Ovary (tissue), 9 donors: Measurements from ENCODE around the gene ABCA9. TPM values are rescaled to one million over a fixed set of nuclear protein-coding genes. Genes with fewer than 3 reads are reported as not detected.

ENCODE experiments used
- DNase-seq, 5 donors: peaks; one replicate each; pipeline ENCODE4 v3.0.0-alpha.2; 2019 to 2020
- H3K27ac ChIP-seq, 2 donors: fragments of 200-600 bp; one replicate each; pipeline versions ENCODE4 v1.5.1 to v1.8.0; 2019 to 2022
- H3K27me3 ChIP-seq: fragments of 200-600 bp; one replicate; pipeline ENCODE4 v1.8.0; 2022
- H3K36me3 ChIP-seq: fragments of 200-600 bp; sonication (generic); one replicate; pipeline ENCODE4 v1.5.1; 2019
- H3K4me1 ChIP-seq: one replicate; pipeline ENCODE4 v1.8.1; 2013; ENCODE audit warnings: mild to moderate bottlenecking, moderate library complexity; ENCODE audit not compliant: insufficient read depth
- H3K4me3 ChIP-seq: fragments of 200-600 bp; sonication (generic); one replicate; pipeline ENCODE4 v1.5.1; 2017
- H3K9me3 ChIP-seq, 2 donors: fragments of 200-600 bp in 1 of 2; sonication (generic) in 1 of 2; one replicate each; pipeline versions ENCODE4 v1.5.1 to v1.8.1; 2013 to 2019; ENCODE audit warnings: mild to moderate bottlenecking in 1 of 2, moderate library complexity in 1 of 2
- EP300 ChIP-seq: sonication (generic); formaldehyde crosslinking; IDR thresholded peaks from one replicate; pipeline ENCODE4 v1.6.1; 2017; ENCODE audit warnings: antibody characterized with exemption
- POLR2A ChIP-seq: fragments of 450-650 bp; IDR thresholded peaks from one replicate; pipeline ENCODE4 v1.6.1; 2017; ENCODE audit warnings: antibody characterized with exemption, mild to moderate bottlenecking, moderate library complexity
- WGBS, 3 donors: extraction: QIAGEN DNeasy Blood & Tissue Kit in 1 of 3; methylation state at CpG; one replicate each; pipeline versions ENCODE4 v1.1.5 to v1.1.7; 2013 to 2017; 5-methylcytosine and 5-hydroxymethylcytosine counted together
- intact Hi-C, 4 donors: fragments of 100-400 bp; cut with DNase I; formaldehyde crosslinking; loops; one replicate each; pipeline versions ENCODE4 v1.11.0 to v1.15.1; 2022 to 2023
- polyA plus RNA-seq, 2 donors: library from polyadenylated mRNA; stranded (reverse); fragments of 200-250 nt in 1 of 2; fragments of 350-450 nt in 1 of 2; fragmentation: Illumina TruSeq in 1 of 2; extraction: RNeasy Lipid Tissue Mini Kit (QIAGEN cat#74804) in 1 of 2; gene quantifications; one replicate each; pipeline ENCODE4 v1.2.3, GENCODE V29; 2013 to 2014
- total RNA-seq, 7 donors: library from RNA; depleted of rRNA in 2 of 7; stranded (reverse); fragments of >200 nt in 2 of 7; fragmentation: NEBNext Ultra II Directional in 3 of 7; extraction: Animal tissue kit (Norgen Biotek cat#: 25700) in 3 of 7; gene quantifications; one replicate each; pipeline versions ENCODE4 v1.1.0 to v1.2.4, GENCODE V29; 2016 to 2023
- TF ChIP-seq, protein P1 (sequence below), 3 donors: fragments of 450-650 bp in 2 of 3; fragments of 200-600 bp in 1 of 3; IDR thresholded peaks; one replicate each; pipeline versions ENCODE4 v1.5.1 to v1.8.0; 2016 to 2022; ENCODE audit warnings: antibody characterized with exemption in 3 of 3, mild to moderate bottlenecking in 1 of 3
- donor health status: DM: no; HTN: no; CAD: no; lungs with moderate emphysema.
- donor health status: DM: no; HTN: no; CAD: no.
- donor health status: Bipolar disorder and iron deficiency.
- donor health status: DM: yes; HTN: yes; CAD: no.
- donor health status: DM: no; HTN: no; CAD: no.
- donor health status: DM: yes; HTN: yes; CAD: no.

Gene ABCA9
- total and polyA plus RNA-seq, 9 donors, result 15.0 to 111 (median 26.1) TPM

DNA sequence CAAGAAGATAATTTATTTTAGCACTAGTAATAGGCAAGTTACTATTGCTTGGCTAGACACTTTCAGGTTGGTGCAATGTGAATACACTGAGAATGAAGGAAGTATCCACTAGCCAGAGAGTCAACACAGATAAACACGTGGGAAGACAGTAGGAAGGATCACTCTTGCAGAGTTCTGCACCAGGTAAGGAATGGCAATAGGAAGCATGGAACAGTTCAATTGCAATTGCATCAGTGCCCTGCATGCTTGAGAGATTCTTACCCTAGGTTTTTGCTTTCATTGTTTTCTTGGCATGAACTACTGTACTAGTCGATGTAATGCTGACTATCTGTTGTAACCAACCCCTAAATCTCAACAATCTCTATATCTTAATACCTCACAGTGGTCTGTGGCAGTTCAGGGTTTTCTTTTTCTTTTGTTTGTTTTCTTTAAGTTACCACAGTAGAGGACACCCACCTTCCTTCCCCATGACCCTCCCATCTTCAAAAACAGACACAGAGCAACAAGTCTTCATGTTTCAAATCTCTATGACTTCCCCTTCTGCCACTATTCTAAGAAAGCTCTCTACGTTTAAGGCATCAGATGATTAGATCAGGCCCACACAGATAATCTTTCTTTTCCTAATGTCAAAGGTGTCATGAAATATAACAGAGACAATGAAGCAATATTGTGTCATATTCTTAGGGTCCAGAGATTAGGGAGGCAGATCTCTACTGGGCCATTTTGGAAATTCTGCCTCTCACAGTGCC lies 87.5 kb downstream of the ABCA9 start:
- Histone ChIP-seq H3K4me1 (peaks cover 5% of the 10 kb centered on the region), H3K27ac (peak overlapping the region in 1 of 2 donors; percentile 16), H3K36me3 (no peaks in the 10 kb centered on the region), H3K9me3 (no peaks in the 10 kb centered on the region), H3K27me3 (no peaks in the 10 kb centered on the region), H3K4me3 (no peak overlapping the region)
- no peak for DNase-seq
- TF ChIP-seq EP300, result no peak
- TF ChIP-seq, protein P1, sequence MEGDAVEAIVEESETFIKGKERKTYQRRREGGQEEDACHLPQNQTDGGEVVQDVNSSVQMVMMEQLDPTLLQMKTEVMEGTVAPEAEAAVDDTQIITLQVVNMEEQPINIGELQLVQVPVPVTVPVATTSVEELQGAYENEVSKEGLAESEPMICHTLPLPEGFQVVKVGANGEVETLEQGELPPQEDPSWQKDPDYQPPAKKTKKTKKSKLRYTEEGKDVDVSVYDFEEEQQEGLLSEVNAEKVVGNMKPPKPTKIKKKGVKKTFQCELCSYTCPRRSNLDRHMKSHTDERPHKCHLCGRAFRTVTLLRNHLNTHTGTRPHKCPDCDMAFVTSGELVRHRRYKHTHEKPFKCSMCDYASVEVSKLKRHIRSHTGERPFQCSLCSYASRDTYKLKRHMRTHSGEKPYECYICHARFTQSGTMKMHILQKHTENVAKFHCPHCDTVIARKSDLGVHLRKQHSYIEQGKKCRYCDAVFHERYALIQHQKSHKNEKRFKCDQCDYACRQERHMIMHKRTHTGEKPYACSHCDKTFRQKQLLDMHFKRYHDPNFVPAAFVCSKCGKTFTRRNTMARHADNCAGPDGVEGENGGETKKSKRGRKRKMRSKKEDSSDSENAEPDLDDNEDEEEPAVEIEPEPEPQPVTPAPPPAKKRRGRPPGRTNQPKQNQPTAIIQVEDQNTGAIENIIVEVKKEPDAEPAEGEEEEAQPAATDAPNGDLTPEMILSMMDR (IDR thresholded peaks at IDR 0.05), result no peak
- TF ChIP-seq POLR2A, result no peak
- 46 to 57% (median 55%) methylated on average over 3 of the region's 3 CpGs for WGBS, 3 donors
- intact Hi-C loops, result loop anchor here in 3 of 4 donors (2.0 to 5.0 kb wide), 3 partner anchors 186 to 196 kb away; no protein-coding TSS in a partner anchor

DNA sequence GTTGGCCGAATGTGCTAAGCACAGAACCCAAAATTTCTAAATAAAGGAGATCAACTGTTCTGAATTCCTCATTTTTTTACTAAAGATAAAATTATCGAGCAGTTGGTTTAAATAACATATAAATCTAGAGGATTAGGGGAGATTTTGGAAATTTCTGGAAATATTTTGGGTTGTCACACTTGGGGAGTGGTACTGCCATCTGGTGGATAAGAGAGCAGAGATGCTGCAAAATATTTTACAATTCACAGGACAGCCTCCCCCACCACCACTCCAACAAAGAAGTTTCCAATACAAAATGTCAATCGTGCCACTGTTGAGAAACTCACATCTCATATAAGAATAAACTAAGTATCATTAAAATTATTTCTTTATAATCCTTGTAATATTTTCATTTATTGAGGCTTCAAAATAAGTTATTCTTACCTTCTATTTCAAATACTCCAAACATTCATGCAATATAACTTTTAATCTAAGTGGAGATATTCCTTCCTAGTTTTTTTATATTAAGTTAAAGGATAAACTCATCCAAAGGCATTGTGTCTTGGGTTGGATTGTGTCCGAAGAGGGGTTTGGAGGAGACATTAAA lies 88.5 kb downstream of the ABCA9 start:
- no peaks in the 10 kb centered on the region for H3K27me3 ChIP-seq
- H3K27ac ChIP-seq, result no peak overlapping the region
- no peaks in the 10 kb centered on the region for H3K9me3 ChIP-seq
- no peak overlapping the region for H3K4me3 ChIP-seq
- intact Hi-C loops, result loop anchor here in 3 of 4 donors (2.0 to 5.0 kb wide), 3 partner anchors 185 to 195 kb away; no protein-coding TSS in a partner anchor
- H3K4me1 ChIP-seq, result peaks cover 5% of the 10 kb centered on the region
- TF ChIP-seq, protein P1 (IDR thresholded peaks at IDR 0.05), result peak; percentile 56 to 87 (median 78)
- no peak for TF ChIP-seq POLR2A
- no peak for TF ChIP-seq EP300
- 37 to 41% (median 40%) methylated on average over 4 of the region's 4 CpGs for WGBS, 3 donors
- H3K36me3 ChIP-seq, result no peaks in the 10 kb centered on the region
- peak in 2 of 5 donors; percentile 36 to 49 for DNase-seq

DNA sequence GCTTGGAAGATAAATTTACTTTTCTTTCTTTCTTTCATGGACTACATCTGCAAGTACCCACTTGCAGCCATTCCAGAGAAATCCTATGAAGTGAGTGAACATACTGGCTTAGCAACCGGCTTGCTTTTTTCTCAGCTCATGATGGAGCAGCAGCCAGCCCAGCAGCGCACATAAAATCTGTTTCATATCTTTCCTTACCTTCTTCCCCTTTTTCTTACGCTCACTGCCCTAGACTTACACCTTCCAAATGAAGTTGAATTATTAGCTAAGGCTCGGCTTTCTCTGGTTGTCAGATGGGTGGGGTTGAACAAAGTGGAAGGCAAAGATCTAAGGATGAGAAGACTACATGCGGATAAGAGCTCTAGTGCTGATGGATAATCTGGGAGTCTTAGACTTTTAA lies 91.6 kb downstream of the ABCA9 start:
- H3K27me3 ChIP-seq, result no peaks in the 10 kb centered on the region
- no peaks in the 10 kb centered on the region for H3K36me3 ChIP-seq
- no peak for DNase-seq
- H3K4me1 ChIP-seq, result peaks cover 5% of the 10 kb centered on the region
- TF ChIP-seq, protein P1 (IDR thresholded peaks at IDR 0.05), result no peak
- TF ChIP-seq EP300 (no peak), POLR2A (no peak)
- H3K9me3 ChIP-seq, result no peaks in the 10 kb centered on the region
- intact Hi-C loops, result loop anchor here in 1 of 4 donors (5.0 kb wide), 1 partner anchor 177 kb away; no protein-coding TSS in a partner anchor
- H3K27ac ChIP-seq, result no peak overlapping the region
- no peak overlapping the region for H3K4me3 ChIP-seq
- 77 to 94% (median 90%) methylated on average over 5 of the region's 5 CpGs for WGBS, 3 donors

DNA sequence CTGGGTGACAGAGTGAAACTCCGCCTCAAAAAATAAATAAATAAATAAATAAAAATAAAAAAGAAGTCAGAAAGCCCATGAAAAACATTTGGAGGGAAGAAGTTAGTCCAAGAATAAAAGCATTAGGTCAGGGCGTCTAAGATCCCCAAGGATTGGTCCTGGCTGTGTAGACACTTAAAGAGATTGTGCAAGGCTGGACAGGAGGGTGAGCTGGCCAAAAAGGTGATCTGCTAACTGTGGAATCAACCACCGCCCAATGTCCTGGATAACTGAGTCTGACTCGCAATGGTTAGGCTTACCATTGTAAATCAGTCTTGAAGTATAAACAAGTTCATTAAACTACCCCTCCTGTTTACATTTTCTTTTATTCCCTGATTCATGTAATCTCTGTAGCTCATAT lies 96.8 kb downstream of the ABCA9 start:
- no peaks in the 10 kb centered on the region for H3K9me3 ChIP-seq
- H3K27me3 ChIP-seq, result no peaks in the 10 kb centered on the region
- DNase-seq, result no peak
- H3K4me3 ChIP-seq, result no peak overlapping the region
- WGBS, 3 donors, result 88 to 92% (median 90%) methylated on average over 4 of the region's 4 CpGs
- H3K27ac ChIP-seq, result no peak overlapping the region
- intact Hi-C loops, result no loop called here
- H3K36me3 ChIP-seq, result no peaks in the 10 kb centered on the region
- TF ChIP-seq POLR2A (no peak), EP300 (no peak)
- TF ChIP-seq, protein P1 (IDR thresholded peaks at IDR 0.05), result no peak
- no peaks in the 10 kb centered on the region for H3K4me1 ChIP-seq
